AG10803 (cell line): Measurements from ENCODE around the gene CYP11A1.

Source experiments
- DNase-seq: peaks from one replicate; pipeline ENCODE4 v3.0.0; 2010; ENCODE audit warnings: low read depth
- H3K4me3 ChIP-seq: 2 replicates; pipeline ENCODE4 v1.5.1; 2011; ENCODE audit warnings: mild to moderate bottlenecking, low read length, control low read depth
- TF ChIP-seq, protein P1 (sequence below): conservative IDR thresholded peaks from 2 replicates; pipeline ENCODE4 v1.5.1; 2011; ENCODE audit warnings: mild to moderate bottlenecking, low read length, control low read depth, inconsistent platforms

CYP11A1 gene

DNA sequence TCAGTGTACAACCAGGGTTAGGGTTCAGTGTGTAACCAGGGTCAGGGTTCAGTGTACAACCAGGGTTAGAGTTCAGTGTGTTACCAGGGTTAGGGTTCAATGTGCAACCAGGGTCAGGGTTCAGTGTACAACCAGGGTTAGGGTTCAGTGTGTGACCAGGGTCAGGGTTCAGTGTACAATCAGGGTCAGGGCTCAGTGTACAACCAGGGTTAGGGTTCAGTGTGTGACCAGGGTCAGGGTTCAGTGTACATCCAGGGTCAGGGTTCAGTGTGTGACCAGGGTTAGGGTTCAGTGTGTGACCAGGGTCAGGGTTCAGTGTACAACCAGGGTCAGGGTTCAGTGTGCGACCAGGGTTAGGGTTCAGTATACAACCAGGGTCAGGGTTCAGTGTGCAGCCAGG, 33.3 kb downstream of the CYP11A1 start:
- TF ChIP-seq, protein P1, sequence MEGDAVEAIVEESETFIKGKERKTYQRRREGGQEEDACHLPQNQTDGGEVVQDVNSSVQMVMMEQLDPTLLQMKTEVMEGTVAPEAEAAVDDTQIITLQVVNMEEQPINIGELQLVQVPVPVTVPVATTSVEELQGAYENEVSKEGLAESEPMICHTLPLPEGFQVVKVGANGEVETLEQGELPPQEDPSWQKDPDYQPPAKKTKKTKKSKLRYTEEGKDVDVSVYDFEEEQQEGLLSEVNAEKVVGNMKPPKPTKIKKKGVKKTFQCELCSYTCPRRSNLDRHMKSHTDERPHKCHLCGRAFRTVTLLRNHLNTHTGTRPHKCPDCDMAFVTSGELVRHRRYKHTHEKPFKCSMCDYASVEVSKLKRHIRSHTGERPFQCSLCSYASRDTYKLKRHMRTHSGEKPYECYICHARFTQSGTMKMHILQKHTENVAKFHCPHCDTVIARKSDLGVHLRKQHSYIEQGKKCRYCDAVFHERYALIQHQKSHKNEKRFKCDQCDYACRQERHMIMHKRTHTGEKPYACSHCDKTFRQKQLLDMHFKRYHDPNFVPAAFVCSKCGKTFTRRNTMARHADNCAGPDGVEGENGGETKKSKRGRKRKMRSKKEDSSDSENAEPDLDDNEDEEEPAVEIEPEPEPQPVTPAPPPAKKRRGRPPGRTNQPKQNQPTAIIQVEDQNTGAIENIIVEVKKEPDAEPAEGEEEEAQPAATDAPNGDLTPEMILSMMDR = no peak
- no peak overlapping the region for H3K4me3 ChIP-seq
- no peak for DNase-seq

DNA sequence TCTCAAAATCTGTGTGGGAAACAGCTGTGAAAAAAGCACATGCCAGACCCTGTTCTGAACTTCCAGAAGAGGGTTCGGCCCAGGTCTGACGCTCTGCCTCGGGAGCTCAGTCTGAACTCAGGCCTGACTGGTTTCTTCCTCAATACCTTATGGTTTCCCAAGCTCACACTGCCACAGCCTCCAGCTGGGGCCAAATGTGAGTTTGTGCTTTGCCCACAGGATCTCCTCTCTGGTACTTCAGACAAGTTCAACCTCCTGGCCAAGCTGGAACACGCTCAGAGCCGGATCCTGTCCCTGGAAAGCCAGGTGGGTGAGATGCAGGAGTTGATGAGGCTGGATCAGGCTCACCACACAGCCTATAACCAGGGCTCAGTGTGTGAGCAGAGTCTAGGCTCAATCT, 33.8 kb downstream of the CYP11A1 start:
- TF ChIP-seq, protein P1 = no peak
- no peak for DNase-seq
- no peak overlapping the region for H3K4me3 ChIP-seq

DNA sequence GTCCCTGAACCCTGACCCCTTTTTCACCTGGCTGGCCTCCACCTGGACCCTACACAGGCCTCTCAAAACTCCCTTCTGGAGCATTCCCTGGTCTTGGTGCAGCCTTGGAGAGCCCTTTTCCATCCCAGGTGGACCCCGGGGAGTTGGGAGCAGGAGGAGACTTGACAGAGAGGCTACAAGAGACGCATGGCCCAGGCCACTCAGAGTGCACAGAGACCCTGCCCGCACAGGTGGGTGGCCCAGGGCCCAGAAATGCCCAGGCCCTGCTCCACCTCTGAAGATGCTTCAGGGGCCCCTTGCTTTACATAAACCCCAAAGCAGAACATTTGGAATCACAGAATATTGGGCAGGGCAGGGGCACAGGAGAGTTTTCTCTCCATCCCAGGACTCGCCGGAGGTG, 34.4 kb downstream of the CYP11A1 start:
- DNase-seq = no peak
- TF ChIP-seq, protein P1 = no peak
- no peak overlapping the region for H3K4me3 ChIP-seq

DNA sequence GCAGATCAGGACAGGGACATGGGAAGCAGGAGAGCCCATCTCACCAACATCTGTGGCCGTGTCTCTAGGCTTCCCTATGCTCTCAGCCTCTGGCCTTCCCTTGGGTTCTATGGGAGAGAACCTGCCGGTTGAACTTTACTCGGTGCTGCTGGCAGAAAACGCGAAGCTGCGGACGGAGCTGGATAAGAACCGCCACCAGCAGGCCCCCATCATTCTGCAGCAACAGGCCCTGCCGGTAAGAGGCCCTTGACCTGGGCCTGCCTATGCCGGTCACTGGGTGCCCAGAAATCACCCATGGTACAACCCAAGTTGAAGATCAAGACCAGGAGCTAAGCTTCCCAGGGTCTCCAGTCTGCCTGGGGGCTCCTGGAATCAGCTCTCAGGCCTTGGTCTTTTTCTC, 34.8 kb downstream of the CYP11A1 start:
- H3K4me3 ChIP-seq = no peak overlapping the region
- DNase-seq = no peak
- TF ChIP-seq, protein P1 = no peak

DNA sequence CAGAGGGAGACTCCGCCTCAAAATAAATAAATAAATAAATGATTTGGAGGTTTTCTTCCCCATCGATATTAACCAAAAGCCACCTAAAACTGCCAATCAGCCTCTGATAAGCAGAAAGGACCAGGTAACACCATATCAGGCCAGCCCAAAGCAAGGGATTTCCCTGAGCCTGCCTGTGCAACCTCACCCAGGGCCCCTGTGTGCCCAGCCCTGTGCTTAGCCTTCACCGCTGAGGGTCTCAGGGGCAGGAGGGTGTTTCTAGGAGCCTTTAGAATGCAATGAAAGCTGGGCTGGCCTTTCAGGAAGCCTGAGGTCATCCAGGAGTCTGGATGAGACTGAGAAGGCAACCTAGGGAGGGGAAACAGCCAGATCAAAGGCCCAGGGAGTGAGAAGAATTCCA, 35.4 kb downstream of the CYP11A1 start:
- TF ChIP-seq, protein P1 = no peak
- no peak for DNase-seq
- H3K4me3 ChIP-seq = no peak overlapping the region

DNA sequence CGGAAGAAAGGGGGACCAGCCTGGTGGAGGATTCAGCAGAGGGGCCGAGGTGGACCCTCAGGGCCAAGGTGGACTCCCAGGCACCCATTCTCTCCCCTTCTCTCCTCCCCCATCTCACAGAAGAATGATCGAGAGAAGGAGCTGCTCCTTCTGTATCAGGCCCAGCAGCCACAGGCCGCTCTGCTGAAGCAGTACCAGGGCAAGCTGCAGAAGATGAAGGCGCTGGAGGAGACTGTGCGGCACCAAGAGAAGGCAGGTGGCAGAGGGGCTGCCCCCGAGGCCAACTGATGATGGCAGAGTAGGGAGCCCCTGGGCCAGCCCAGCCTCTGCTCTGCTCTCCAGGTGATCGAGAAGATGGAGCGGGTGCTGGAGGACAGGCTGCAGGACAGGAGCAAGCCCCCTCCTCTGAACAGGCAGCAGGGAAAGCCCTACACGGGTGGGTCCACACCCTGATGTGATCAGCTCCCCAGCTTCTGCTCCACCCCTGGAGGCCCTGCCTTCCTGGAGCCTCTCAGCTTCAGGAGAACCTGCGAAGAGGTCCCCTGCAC, 36.5 kb downstream of the CYP11A1 start:
- DNase-seq = no peak
- TF ChIP-seq, protein P1 = no peak
- H3K4me3 ChIP-seq = no peak overlapping the region

DNA sequence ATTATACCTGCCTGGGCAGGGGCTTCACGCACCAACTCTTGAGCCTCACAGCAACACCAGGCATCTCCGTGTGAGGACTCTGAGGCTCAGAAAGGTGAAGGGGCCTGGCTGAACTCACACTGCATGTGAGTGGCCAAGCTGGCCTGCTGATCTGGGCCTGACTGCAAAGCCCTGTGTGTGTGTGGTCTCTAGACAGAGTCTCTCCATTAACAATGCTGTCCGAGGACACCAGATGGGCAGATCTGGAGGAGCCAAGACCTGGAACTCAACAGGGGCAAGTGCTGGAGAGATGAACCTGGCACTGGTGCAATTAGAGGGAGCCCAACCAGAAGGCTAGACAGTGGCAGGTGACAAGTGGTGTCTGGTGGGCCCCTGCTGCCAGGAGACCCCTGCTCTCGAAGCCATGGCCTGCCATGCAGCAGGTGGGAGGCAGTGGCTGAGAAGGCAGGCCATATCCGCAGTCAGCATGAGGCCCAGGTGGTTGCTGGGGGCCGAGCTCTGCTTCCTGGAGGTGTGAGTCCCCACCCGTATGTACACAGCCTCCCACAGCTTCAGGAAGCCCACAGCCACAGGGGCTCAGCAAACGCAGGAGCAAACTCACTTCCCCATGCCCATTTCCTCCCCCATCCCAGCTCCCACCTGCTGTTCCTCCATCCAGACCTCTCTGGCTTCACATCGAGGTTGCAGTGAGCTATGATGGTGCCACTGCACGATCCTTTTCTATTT, 39.0 kb downstream of the CYP11A1 start:
- H3K4me3 ChIP-seq = no peak overlapping the region
- no peak for DNase-seq
- TF ChIP-seq, protein P1 = no peak
